ENCODE data around the gene CRYBB3. TPM values are rescaled to one million over a fixed set of nuclear protein-coding genes. Genes with fewer than 3 reads are reported as not detected.

Gene CRYBB3
- 0.22 TPM in 1 of 5 replicates, not detected in the others for total RNA-seq (2022; extraction: Qiagen RNA extraction)

GRCh38 chr22:25199731-25200520 lies at the start of gene CRYBB3:
TSS of gene CRYBB3 (plus strand) at chr22:25199858. CDS start at chr22:25201397, 1,539 bp downstream.

DNA sequence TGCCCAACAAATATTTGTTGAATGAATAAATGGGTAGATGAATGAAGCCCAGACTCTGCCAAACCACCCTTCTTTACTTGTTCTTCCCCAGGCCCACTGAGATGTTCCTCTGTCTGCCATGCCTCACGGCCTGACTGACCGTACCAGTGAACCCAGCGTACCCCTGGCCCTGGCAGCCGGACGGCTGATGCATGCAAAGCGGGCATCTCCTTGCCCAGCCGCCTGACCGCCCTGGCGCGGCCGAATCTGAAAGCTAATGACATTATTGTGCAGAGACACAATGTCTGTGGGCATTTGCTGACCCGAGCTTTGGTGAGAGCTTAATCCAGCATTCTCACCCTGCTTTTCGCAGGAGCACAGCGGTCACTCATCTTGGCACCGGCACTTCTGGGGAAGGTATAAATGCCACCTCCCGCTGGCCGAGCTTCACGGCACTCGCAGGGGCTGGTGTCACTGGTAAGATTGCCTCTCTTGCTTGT lies 19.6 kb downstream of the CRYBB3 start, which contains the start of gene CRYBB2:
Gene CRYBB2 (plus strand): TSS at position 429 of the 479 bp plus-strand sequence. CDS start 1,791 bp downstream, outside the sequence.

Other genes with a start within 250 kb of the CRYBB3 start
- gene KIAA1671, start 247.1 kb upstream of the CRYBB3 start, total RNA-seq (2022; extraction: Qiagen RNA extraction) = 7.7 to 10.9 TPM (median 9.8 TPM) in 5 replicates
- gene CRYBB2, start 19.8 kb downstream of the CRYBB3 start, total RNA-seq (2022; extraction: Qiagen RNA extraction) = not detected in 5 replicates

All from A549 treated with CORT108297 at 1 μM for 4 hours (cell line).